Colonic mucosa (tissue), 4 donors: ENCODE results near the gene SPDEF. TPM values are rescaled to one million over a fixed set of nuclear protein-coding genes. Genes with fewer than 3 reads are reported as not detected.

ENCODE experiments used
- DNase-seq: peaks from one replicate; pipeline ENCODE4 v3.0.0-alpha.2; 2020
- H3K27ac ChIP-seq: fragments of 200-600 bp; one replicate; pipeline ENCODE4 v1.8.0; 2021
- H3K27me3 ChIP-seq: fragments of 200-600 bp; one replicate; pipeline ENCODE4 v1.8.0; 2021
- H3K36me3 ChIP-seq: fragments of 200-600 bp; one replicate; pipeline ENCODE4 v1.8.0; 2021
- H3K4me1 ChIP-seq: fragments of 200-600 bp; one replicate; pipeline ENCODE4 v1.8.0; 2021; ENCODE audit warnings: mild to moderate bottlenecking
- H3K4me3 ChIP-seq: fragments of 200-600 bp; one replicate; pipeline ENCODE4 v1.8.0; 2021
- H3K9ac ChIP-seq, 2 donors: one replicate each; pipeline ENCODE4 v1.7.0; 2013; ENCODE audit warnings: control low read depth in 2 of 2, low read depth in 2 of 2, low read length in 2 of 2
- H3K9me3 ChIP-seq: fragments of 200-600 bp; one replicate; pipeline ENCODE4 v1.8.0; 2021
- CTCF ChIP-seq: fragments of 200-600 bp; IDR thresholded peaks from one replicate; pipeline ENCODE4 v1.8.0; 2022; ENCODE audit warnings: antibody characterized with exemption, mild to moderate bottlenecking
- intact Hi-C: fragments of 100-400 bp; cut with DNase I; formaldehyde crosslinking; loops from one replicate; pipeline ENCODE4 v1.14.1; 2022
- total RNA-seq, 2 donors: library from RNA; stranded (reverse); fragmentation: NEBNext Ultra II Directional in 1 of 2; extraction: Animal tissue kit (Norgen Biotek cat#: 25700) in 1 of 2; gene quantifications; one replicate each; pipeline ENCODE4 v1.2.1, GENCODE V29; 2021
- donor health status: healthy.
- donor health status: DM: no; HTN: no; CAD: no.
- donor health status: DM: no; HTN: no; CAD: no.

Gene SPDEF
- total RNA-seq, 2 donors from 2014 or later: 71.0 to 102 TPM

- Histone ChIP-seq H3K4me1 (no peaks in the 10 kb centered on the region), H3K9ac (no peak overlapping the region), H3K27ac (no peak overlapping the region), H3K36me3 (no peaks in the 10 kb centered on the region), H3K27me3 (no peaks in the 10 kb centered on the region), H3K9me3 (no peaks in the 10 kb centered on the region), H3K4me3 (no peak overlapping the region)
- TF ChIP-seq CTCF: no peak
- intact Hi-C loops: no loop called here
- no peak for DNase-seq
These were observed 58.7 kb downstream of the SPDEF start for GRCh38 chr6:34497411-34497810.

- no peak overlapping the region for H3K4me3 ChIP-seq
- H3K9me3 ChIP-seq: no peaks in the 10 kb centered on the region
- DNase-seq: no peak
- no peak overlapping the region for H3K9ac ChIP-seq
- H3K36me3 ChIP-seq: no peaks in the 10 kb centered on the region
- no peaks in the 10 kb centered on the region for H3K27me3 ChIP-seq
- no peak for TF ChIP-seq CTCF
- intact Hi-C loops: no loop called here
- no peak overlapping the region for H3K27ac ChIP-seq
- H3K4me1 ChIP-seq: no peaks in the 10 kb centered on the region
These were observed 59.9 kb downstream of the SPDEF start for GRCh38 chr6:34496103-34496685.

GRCh38 chr6:34494973-34495372 lies 61.2 kb downstream of the SPDEF start:
- no peaks in the 10 kb centered on the region for H3K4me1 ChIP-seq
- no peaks in the 10 kb centered on the region for H3K9me3 ChIP-seq
- no peaks in the 10 kb centered on the region for H3K36me3 ChIP-seq
- no peak for TF ChIP-seq CTCF
- no peak overlapping the region for H3K4me3 ChIP-seq
- no peaks in the 10 kb centered on the region for H3K27me3 ChIP-seq
- no peak for DNase-seq
- H3K9ac ChIP-seq: no peak overlapping the region
- no peak overlapping the region for H3K27ac ChIP-seq
- intact Hi-C loops: no loop called here

GRCh38 chr6:34493344-34493743 lies 62.8 kb downstream of the SPDEF start:
- no peak for DNase-seq
- no peak overlapping the region for H3K27ac ChIP-seq
- H3K4me1 ChIP-seq: no peaks in the 10 kb centered on the region
- H3K27me3 ChIP-seq: no peaks in the 10 kb centered on the region
- intact Hi-C loops: no loop called here
- no peak overlapping the region for H3K4me3 ChIP-seq
- TF ChIP-seq CTCF: no peak
- H3K9ac ChIP-seq: no peak overlapping the region
- H3K9me3 ChIP-seq: no peaks in the 10 kb centered on the region
- H3K36me3 ChIP-seq: no peaks in the 10 kb centered on the region

GRCh38 chr6:34491091-34491430 lies 65.1 kb downstream of the SPDEF start:
- no peak overlapping the region for H3K27ac ChIP-seq
- intact Hi-C loops: no loop called here
- DNase-seq: no peak

More at GRCh38 chr6:34491091-34491430, 65.1 kb downstream of the SPDEF start:
- no peaks in the 10 kb centered on the region for H3K36me3 ChIP-seq
- no peaks in the 10 kb centered on the region for H3K4me1 ChIP-seq
- no peaks in the 10 kb centered on the region for H3K27me3 ChIP-seq
- TF ChIP-seq CTCF: no peak
- no peak overlapping the region for H3K4me3 ChIP-seq
- H3K9me3 ChIP-seq: no peaks in the 10 kb centered on the region
- no peak overlapping the region for H3K9ac ChIP-seq
